GM12801 (cell line): ENCODE measurements around the gene ZMYND12.

Experiments
- CTCF ChIP-seq: IDR thresholded peaks from one replicate; pipeline ENCODE4 v1.5.1; 2011; ENCODE audit warnings: control low read depth; ENCODE audit not compliant: insufficient read length; ENCODE audit errors: extremely low read depth

Gene ZMYND12

GRCh38 chr1:42414551-42415496, 41.0 kb downstream of the ZMYND12 start:
- TF ChIP-seq CTCF = no peak

- TF ChIP-seq CTCF = no peak
Observed at GRCh38 chr1:42403880-42404400, 51.9 kb downstream of the ZMYND12 start.

DNA sequence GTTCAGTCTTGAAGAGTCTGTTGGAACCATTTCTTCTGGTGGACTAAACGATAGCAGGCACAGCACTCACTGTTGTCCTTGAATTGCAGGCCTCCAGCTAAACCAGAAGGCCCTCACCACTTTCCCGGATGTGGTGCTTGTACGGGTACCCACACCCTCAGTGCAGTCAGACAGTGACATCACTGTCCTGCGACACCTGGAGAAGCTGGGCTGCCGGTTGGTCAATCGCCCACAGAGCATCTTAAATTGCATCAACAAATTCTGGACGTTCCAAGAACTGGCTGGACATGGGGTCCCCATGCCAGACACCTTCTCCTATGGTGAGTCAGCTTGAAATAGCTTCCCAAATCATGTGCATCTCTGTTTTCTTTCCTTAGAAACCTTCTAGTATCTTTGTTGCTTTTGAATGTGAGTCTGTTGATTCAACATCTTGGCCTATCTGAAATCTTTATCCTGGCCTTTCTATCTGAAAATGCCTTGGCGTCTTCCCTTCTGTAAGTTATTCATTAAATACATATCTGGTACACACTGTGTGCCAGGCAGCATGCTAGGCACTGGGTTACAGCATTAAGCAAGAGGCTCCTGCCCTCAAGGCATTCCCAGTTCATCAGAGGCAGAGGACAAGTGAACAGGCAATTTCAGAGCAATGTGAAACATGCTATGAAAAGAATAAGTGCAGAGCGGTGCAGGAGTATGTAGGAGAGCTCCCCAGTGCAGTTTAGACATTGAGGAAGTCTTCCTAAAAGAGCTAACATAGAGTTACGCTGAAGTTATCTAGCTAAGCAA, 56.3 kb downstream of the ZMYND12 start:
- no peak for TF ChIP-seq CTCF

DNA sequence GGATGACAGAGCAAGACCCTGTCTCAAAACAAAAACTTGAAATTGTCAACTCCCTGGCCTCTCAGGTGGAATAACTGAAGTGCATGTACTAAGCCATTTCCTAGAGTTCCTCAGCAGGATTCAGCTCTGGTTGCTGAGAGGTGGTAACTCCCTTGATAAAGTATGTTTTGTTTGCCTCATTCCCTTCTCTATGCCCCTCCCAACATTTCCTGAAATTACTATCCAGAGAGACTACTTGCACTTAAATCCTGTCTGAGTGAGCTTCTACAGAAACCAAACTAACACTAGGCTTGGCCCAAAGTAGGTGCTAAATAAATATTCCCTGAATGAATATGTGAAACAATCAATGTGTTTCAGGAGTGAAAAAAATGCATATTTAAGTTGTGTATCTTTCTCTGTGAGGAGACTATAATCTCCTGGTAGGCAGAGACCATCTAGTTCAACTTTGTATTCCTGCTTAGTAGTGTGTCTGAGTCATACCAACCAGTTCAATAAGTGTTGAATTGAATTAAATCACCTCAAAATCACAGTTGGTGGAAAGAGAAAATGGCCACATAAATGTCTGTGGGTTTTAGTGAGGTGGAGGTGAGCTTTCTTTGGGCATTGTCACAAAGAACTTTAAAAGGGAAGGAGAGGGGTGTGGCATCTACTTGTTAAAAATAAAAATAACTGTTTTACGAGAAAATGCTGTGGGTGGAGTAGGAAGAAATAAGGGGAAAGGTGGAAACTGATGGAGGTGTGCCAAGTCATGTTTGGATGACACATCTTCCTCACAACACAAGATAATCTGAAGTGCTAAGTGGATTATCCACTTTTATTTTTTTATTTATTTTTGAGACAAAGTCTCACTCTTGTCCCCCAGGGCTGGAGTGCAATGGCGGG, 62.6 kb downstream of the ZMYND12 start:
- no peak for TF ChIP-seq CTCF

DNA sequence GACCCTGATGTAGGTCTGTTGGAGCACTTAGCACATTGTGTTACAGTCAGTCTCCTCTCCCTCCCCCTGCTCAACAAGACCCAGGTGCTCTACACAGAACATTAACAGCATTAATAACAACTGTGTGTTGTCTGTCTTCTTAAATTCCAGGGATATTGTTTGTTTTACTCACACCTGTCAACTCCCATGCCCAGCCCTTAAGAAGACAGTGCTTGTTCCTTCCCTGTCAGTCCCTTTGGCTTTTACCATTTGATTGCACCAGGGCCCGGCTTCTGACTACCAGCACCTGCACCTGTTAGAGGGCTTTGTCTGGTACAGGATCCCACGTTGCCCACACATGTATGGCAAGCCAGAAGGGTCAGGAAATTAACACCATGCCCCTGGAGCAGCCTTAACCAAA, 63.6 kb downstream of the ZMYND12 start:
- no peak for TF ChIP-seq CTCF

DNA sequence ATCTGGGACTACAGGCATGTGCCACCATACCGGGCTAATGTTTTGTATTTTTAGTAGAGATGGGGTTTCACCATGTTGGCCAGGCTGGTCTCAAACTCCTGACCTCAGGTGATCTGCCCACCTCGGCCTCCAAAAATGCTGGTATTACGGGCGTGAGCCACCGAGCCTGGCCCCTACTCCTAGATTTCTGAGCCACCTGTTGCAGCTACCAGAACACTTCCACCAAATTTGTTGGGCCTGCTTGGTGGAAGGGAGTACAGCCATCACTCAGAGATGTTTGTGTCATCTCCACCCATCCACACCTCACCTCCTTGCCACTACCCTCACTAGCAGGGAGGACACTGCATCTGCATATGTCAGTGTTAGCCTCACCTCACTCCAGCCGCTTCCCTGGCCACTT, 69.8 kb downstream of the ZMYND12 start:
- TF ChIP-seq CTCF = no peak

GRCh38 chr1:42385283-42385682, 70.5 kb downstream of the ZMYND12 start:
- TF ChIP-seq CTCF = no peak
